KMS-11 (cell line): ENCODE results near the gene KMT2A.

ENCODE experiments used
- H2AFZ ChIP-seq: fragments of 200-600 bp; sonication (generic); 2 replicates; pipeline ENCODE4 v1.6.1; 2016; ENCODE audit warnings: antibody characterized with exemption, mixed run types, low read depth
- H3K27ac ChIP-seq: fragments of 200-600 bp; sonication (generic); 2 replicates; pipeline ENCODE4 v1.6.1; 2016; ENCODE audit warnings: mild to moderate bottlenecking, mixed run types
- H3K27me3 ChIP-seq: fragments of 200-600 bp; sonication (generic); 2 replicates; pipeline ENCODE4 v1.6.1; 2017; ENCODE audit warnings: mild to moderate bottlenecking, low read depth, mixed run types, moderate library complexity; ENCODE audit not compliant: insufficient read depth
- H3K36me3 ChIP-seq: fragments of 200-600 bp; sonication (generic); 2 replicates; pipeline ENCODE4 v1.6.1; 2017; ENCODE audit warnings: mild to moderate bottlenecking, mixed run types; ENCODE audit not compliant: insufficient read depth
- H3K4me1 ChIP-seq: fragments of 200-600 bp; sonication (generic); 2 replicates; pipeline ENCODE4 v1.6.1; 2016; ENCODE audit warnings: mild to moderate bottlenecking, low read depth, mixed run types; ENCODE audit not compliant: poor library complexity, severe bottlenecking
- H3K4me2 ChIP-seq: fragments of 200-600 bp; sonication (generic); 2 replicates; pipeline ENCODE4 v1.7.0; 2016; ENCODE audit warnings: mild to moderate bottlenecking, mixed run types
- H3K4me3 ChIP-seq: fragments of 200-600 bp; sonication (generic); IDR thresholded peaks from 2 replicates; pipeline ENCODE4 v1.6.1; 2017; ENCODE audit warnings: low read depth, low read length, mixed read lengths; ENCODE audit not compliant: insufficient read depth
- H3K79me2 ChIP-seq: fragments of 200-600 bp; sonication (generic); 2 replicates; pipeline ENCODE4 v1.6.1; 2016; ENCODE audit warnings: low read depth, mixed run types; ENCODE audit not compliant: insufficient read depth
- H3K9ac ChIP-seq: fragments of 200-600 bp; sonication (generic); 2 replicates; pipeline ENCODE4 v1.6.1; 2016; ENCODE audit warnings: mild to moderate bottlenecking, mixed run types
- H4K20me1 ChIP-seq: fragments of 200-600 bp; sonication (generic); 2 replicates; pipeline ENCODE4 v1.6.1; 2016; ENCODE audit warnings: mild to moderate bottlenecking, mixed run types; ENCODE audit not compliant: insufficient read depth
- TF ChIP-seq, protein P1 (sequence below): fragments of 200-600 bp; sonication (generic); conservative IDR thresholded peaks from 2 replicates; pipeline ENCODE4 v1.6.1; 2017; ENCODE audit warnings: low read depth, mild to moderate bottlenecking, antibody characterized with exemption, low read length, moderate library complexity, mixed read lengths

Gene KMT2A

DNA sequence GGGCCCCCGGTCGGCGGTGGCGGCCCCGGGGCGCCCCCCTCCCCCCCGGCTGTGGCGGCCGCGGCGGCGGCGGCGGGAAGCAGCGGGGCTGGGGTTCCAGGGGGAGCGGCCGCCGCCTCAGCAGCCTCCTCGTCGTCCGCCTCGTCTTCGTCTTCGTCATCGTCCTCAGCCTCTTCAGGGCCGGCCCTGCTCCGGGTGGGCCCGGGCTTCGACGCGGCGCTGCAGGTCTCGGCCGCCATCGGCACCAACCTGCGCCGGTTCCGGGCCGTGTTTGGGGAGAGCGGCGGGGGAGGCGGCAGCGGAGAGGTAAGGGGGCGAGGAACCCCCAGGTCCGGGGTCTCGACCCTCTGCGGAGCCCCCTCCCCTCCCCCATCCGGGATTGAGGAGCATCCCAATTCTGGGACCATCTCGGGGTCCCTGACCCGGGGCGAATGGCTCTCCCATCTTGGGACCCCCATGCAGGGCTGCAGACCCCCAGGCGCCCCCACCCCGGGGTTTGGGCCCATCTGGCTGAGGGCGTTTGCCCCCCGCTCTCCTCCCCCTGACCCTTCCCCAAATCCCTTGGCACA lies 431 bp downstream of the KMT2A start:
- TF ChIP-seq, protein P1, sequence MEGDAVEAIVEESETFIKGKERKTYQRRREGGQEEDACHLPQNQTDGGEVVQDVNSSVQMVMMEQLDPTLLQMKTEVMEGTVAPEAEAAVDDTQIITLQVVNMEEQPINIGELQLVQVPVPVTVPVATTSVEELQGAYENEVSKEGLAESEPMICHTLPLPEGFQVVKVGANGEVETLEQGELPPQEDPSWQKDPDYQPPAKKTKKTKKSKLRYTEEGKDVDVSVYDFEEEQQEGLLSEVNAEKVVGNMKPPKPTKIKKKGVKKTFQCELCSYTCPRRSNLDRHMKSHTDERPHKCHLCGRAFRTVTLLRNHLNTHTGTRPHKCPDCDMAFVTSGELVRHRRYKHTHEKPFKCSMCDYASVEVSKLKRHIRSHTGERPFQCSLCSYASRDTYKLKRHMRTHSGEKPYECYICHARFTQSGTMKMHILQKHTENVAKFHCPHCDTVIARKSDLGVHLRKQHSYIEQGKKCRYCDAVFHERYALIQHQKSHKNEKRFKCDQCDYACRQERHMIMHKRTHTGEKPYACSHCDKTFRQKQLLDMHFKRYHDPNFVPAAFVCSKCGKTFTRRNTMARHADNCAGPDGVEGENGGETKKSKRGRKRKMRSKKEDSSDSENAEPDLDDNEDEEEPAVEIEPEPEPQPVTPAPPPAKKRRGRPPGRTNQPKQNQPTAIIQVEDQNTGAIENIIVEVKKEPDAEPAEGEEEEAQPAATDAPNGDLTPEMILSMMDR: no peak
- peak overlapping the region; percentile 90; the same call in 1 of the 2 replicates for H3K4me2 ChIP-seq
- peaks cover 50% of the 10 kb centered on the region for H3K79me2 ChIP-seq
- no peak overlapping the region for H3K4me3 ChIP-seq
- peaks cover 33% of the 10 kb centered on the region for H3K4me1 ChIP-seq
- peak overlapping the region; percentile 20; the same call in 1 of the 2 replicates for H3K27ac ChIP-seq
- no peak overlapping the region for H2AFZ ChIP-seq
- peaks cover 11% of the 10 kb centered on the region for H4K20me1 ChIP-seq
- peak overlapping the region; percentile 47; the same call in 1 of the 2 replicates for H3K9ac ChIP-seq
- no peaks in the 10 kb centered on the region for H3K36me3 ChIP-seq
- H3K27me3 ChIP-seq: no peaks in the 10 kb centered on the region

DNA sequence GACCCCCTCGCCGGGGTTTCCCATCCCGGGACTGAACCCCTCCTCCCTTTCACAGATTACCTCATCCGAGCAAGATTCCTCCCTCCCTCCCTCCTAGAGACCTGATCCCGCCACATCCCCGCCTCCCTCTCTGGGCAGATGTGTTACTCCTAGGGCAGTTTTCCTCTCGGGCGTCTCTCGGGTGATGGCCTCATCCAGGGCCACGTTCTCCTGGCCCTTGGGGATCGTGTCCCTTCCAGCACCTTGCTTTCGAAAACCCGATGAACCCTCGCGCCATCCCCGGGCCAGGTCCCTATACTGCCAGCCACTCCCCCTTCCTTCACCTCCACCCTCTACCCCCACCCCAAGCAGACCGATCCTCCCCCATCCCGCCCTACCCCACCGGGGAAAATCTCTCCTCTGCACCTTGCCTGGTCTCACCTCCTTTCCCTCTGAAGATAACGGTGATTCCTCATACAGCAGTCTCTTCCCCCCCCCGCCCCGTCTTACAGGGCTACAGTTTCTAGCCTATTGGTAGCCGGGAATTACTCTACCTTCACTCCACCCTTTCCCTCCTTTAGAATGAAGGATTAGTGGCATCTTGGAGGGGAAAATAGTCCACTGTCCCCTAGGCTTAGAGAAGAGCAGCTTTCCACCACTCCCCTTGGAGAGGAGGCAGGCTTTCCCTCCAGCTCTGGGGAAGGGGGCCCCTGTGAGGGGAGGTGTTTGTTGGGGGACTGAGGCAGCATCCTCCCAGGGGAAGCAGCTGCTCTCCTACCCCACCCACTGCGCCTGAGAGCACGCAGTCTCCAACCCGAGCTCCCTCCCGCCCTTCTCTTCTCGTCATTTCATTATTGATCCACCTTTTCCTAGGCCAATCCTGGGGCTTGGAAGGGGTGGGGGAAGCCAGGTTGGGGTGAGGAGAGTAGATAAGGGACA lies 1.2 kb downstream of the KMT2A start:
- TF ChIP-seq, protein P1: no peak
- peaks cover 11% of the 10 kb centered on the region for H4K20me1 ChIP-seq
- H3K4me3 ChIP-seq: no peak overlapping the region
- H2AFZ ChIP-seq: no peak overlapping the region
- peaks cover 57% of the 10 kb centered on the region for H3K79me2 ChIP-seq
- H3K4me1 ChIP-seq: peaks cover 40% of the 10 kb centered on the region
- no peaks in the 10 kb centered on the region for H3K36me3 ChIP-seq
- no peaks in the 10 kb centered on the region for H3K27me3 ChIP-seq
- peak overlapping the region; percentile 90 for H3K4me2 ChIP-seq
- peak overlapping the region; percentile 49; the same call in 1 of the 2 replicates for H3K27ac ChIP-seq
- peak overlapping the region; percentile 47; the same call in 1 of the 2 replicates for H3K9ac ChIP-seq

DNA sequence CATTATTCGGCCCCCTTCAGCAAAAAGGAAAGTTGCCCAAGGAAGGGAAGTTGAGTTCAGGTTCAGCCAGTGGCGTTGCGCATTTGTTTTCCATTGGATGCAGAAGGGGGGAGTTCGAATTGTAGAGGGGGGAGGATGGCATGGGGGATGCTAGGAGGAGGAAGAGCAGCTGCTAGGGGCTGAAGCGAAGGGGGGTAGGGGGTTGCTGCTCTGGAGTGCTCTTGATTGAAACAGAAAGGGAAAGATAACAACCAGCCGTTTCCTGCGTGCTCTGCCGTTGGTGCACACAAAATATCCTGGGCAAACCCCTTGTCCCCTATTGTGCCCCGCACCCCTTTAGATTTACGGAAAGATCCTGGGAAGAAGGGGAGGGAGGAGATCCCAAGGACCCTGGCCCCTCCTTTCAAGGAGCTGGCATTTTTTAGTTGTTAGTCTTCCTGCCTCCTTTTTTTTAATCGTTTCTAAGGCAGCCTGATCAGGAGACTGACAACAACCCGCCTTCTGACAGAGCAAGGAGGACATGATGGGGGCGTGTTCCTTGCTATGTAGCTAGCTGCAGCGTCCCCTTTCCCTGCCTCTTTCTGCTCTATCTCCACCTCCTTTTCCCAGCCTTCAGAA lies 2.1 kb downstream of the KMT2A start:
- Histone ChIP-seq H3K4me2 (peak overlapping the region; percentile 90), H2AFZ (no peak overlapping the region), H3K79me2 (peaks cover 67% of the 10 kb centered on the region), H3K27me3 (no peaks in the 10 kb centered on the region), H3K9ac (peak overlapping the region; percentile 12; the same call in 1 of the 2 replicates), H3K27ac (peak overlapping the region; percentile 49), H3K36me3 (no peaks in the 10 kb centered on the region), H3K4me3 (no peak overlapping the region), H3K4me1 (peaks cover 50% of the 10 kb centered on the region), H4K20me1 (peaks cover 11% of the 10 kb centered on the region)
- TF ChIP-seq, protein P1: no peak

DNA sequence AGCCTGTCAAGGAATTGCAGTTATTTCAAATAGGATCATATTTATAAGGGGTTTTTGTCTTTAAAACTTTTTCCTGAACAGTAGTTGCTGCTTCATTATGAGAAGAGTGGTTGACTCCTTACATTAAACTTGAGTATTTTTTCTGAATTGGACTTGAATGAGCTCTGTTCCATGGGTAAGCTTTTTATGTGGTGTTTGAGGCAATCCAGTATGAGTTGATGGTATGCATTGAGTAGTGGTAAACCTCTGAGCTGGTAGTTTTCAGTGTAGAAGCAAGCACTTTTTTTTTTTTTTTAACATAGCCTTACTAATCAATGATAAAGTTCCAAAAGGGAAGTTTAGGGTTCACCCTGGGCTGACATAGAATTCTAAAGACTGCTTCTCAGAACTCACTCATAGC lies 3.4 kb downstream of the KMT2A start:
- Histone ChIP-seq H3K79me2 (peaks cover 79% of the 10 kb centered on the region), H3K27me3 (no peaks in the 10 kb centered on the region), H3K9ac (peak overlapping the region; percentile 5; the same call in 1 of the 2 replicates), H3K4me3 (no peak overlapping the region), H3K4me1 (peaks cover 58% of the 10 kb centered on the region), H3K27ac (no peak overlapping the region; the same call in 1 of the 2 replicates), H4K20me1 (peaks cover 11% of the 10 kb centered on the region), H2AFZ (no peak overlapping the region), H3K4me2 (peak overlapping the region; percentile 90; the same call in 1 of the 2 replicates), H3K36me3 (no peaks in the 10 kb centered on the region)
- TF ChIP-seq, protein P1: no peak
